Testis (tissue), 3 donors: ENCODE results near the gene XPO5. TPM values are rescaled to one million over a fixed set of nuclear protein-coding genes. Genes with fewer than 3 reads are reported as not detected.

ENCODE experiments used
- DNase-seq: peaks from one replicate; pipeline ENCODE4 v3.0.0-alpha.2; 2019
- H3K27ac ChIP-seq, 2 donors: fragments of 200-600 bp; sonication (generic); one replicate each; pipeline ENCODE4 v1.5.1; 2019
- H3K27me3 ChIP-seq: fragments of 200-600 bp; sonication (generic); one replicate; pipeline ENCODE4 v1.5.1; 2019
- H3K36me3 ChIP-seq: fragments of 200-600 bp; sonication (generic); one replicate; pipeline ENCODE4 v1.5.1; 2017; ENCODE audit warnings: low read depth; ENCODE audit errors: missing control alignments
- H3K4me1 ChIP-seq: fragments of 200-600 bp; sonication (generic); one replicate; pipeline ENCODE4 v1.5.1; 2019
- H3K4me3 ChIP-seq, 2 donors: fragments of 200-600 bp; sonication (generic); one replicate each; pipeline ENCODE4 v1.5.1; 2017 to 2019
- H3K9me3 ChIP-seq: fragments of 200-600 bp; sonication (generic); one replicate; pipeline ENCODE4 v1.5.1; 2017
- CTCF ChIP-seq, 3 experiments: fragments of 450-650 bp in 2 of 3; fragments of 200-600 bp in 1 of 3; sonication (generic) in 1 of 3; IDR thresholded peaks; one replicate each; pipeline ENCODE4 v1.5.1; 2016 to 2019; ENCODE audit warnings: antibody characterized with exemption in 3 of 3, mild to moderate bottlenecking in 2 of 3, moderate library complexity in 1 of 3
- POLR2A ChIP-seq: fragments of 450-650 bp; IDR thresholded peaks from one replicate; pipeline ENCODE4 v1.6.1; 2017; ENCODE audit warnings: antibody characterized with exemption, mild to moderate bottlenecking, moderate library complexity
- WGBS, 2 donors: methylation state at CpG; one replicate each; pipeline ENCODE4 v1.1.5; 2018; 5-methylcytosine and 5-hydroxymethylcytosine counted together
- intact Hi-C: fragments of 100-400 bp; cut with DNase I; formaldehyde crosslinking; loops from one replicate; pipeline ENCODE4 v1.15.1; 2023; ENCODE audit warnings: low total_unique reads
- polyA plus RNA-seq: library from polyadenylated mRNA; stranded (reverse); fragments of 350-450 nt; fragmentation: Illumina TruSeq; extraction: RNeasy Lipid Tissue Mini Kit (QIAGEN cat#74804); gene quantifications from one replicate; pipeline ENCODE4 v1.2.3, GENCODE V29; 2014; ENCODE audit warnings: low read depth, low replicate concordance; ENCODE audit not compliant: insufficient read depth
- total RNA-seq, 2 donors: library from RNA; depleted of rRNA; stranded (reverse); fragments of >200 nt; gene quantifications; one replicate each; pipeline ENCODE4 v1.2.3, GENCODE V29; 2016

The XPO5 gene
- total and polyA plus RNA-seq, 3 donors from 2014 or later, result 53.7 to 79.1 (median 65.8) TPM

- Histone ChIP-seq H3K4me3 (no peak overlapping the region), H3K9me3 (no peaks in the 10 kb centered on the region), H3K4me1 (no peaks in the 10 kb centered on the region), H3K27ac (no peak overlapping the region), H3K36me3 (no peaks in the 10 kb centered on the region), H3K27me3 (no peaks in the 10 kb centered on the region)
- no peak for DNase-seq
- TF ChIP-seq POLR2A, result no peak
- TF ChIP-seq CTCF (IDR thresholded peaks at IDR 0.05), result no peak
- intact Hi-C loops, result loop anchor here (5.0 kb wide), 1 partner anchor 213 kb away; no protein-coding TSS in a partner anchor
- 57 to 72% methylated on average over 3 of the region's 3 CpGs for WGBS, 2 donors
These were observed 38.5 kb upstream of the XPO5 start for GRCh38 chr6:43614396-43614730.

- no peak overlapping the region for H3K27ac ChIP-seq
- TF ChIP-seq CTCF (IDR thresholded peaks at IDR 0.05) (no peak), POLR2A (no peak)
- H3K4me3 ChIP-seq, result no peak overlapping the region
- intact Hi-C loops, result loop anchor here (5.0 kb wide), 1 partner anchor 213 kb away; no protein-coding TSS in a partner anchor
- H3K4me1 ChIP-seq, result no peaks in the 10 kb centered on the region
- DNase-seq, result no peak
- 86 to 93% methylated on average over 6 of the region's 6 CpGs for WGBS, 2 donors
- H3K9me3 ChIP-seq, result no peaks in the 10 kb centered on the region
- no peaks in the 10 kb centered on the region for H3K27me3 ChIP-seq
- no peaks in the 10 kb centered on the region for H3K36me3 ChIP-seq
These were observed 38.0 kb upstream of the XPO5 start for GRCh38 chr6:43613721-43614395.

- intact Hi-C loops, result loop anchor here (5.0 kb wide), 1 partner anchor 217 kb away; no protein-coding TSS in a partner anchor
- no peak overlapping the region for H3K27ac ChIP-seq
- no peaks in the 10 kb centered on the region for H3K36me3 ChIP-seq
- no peaks in the 10 kb centered on the region for H3K27me3 ChIP-seq
- DNase-seq, result no peak
- WGBS, 2 donors, result 94% methylated on average over 5 of the region's 5 CpGs
- H3K9me3 ChIP-seq, result no peaks in the 10 kb centered on the region
- TF ChIP-seq POLR2A (no peak), CTCF (IDR thresholded peaks at IDR 0.05) (no peak)
- no peak overlapping the region for H3K4me3 ChIP-seq
- no peaks in the 10 kb centered on the region for H3K4me1 ChIP-seq
These were observed 34.6 kb upstream of the XPO5 start for GRCh38 chr6:43610431-43610830.

- no peak for TF ChIP-seq CTCF (IDR thresholded peaks at IDR 0.05)
- no peak for TF ChIP-seq POLR2A
- H3K9me3 ChIP-seq, result no peaks in the 10 kb centered on the region
- intact Hi-C loops, result no loop called here
- no peaks in the 10 kb centered on the region for H3K36me3 ChIP-seq
- H3K27ac ChIP-seq, result no peak overlapping the region
- no peaks in the 10 kb centered on the region for H3K27me3 ChIP-seq
- no peak for DNase-seq
- WGBS, 2 donors, result 95 to 98% methylated on average over 1 of the region's 1 CpG
- H3K4me1 ChIP-seq, result no peaks in the 10 kb centered on the region
- no peak overlapping the region for H3K4me3 ChIP-seq
These were observed 33.6 kb upstream of the XPO5 start for GRCh38 chr6:43609402-43609801.

GRCh38 chr6:43608807-43609206 lies 33.0 kb upstream of the XPO5 start:
- no peak for TF ChIP-seq CTCF (IDR thresholded peaks at IDR 0.05)
- no peak for TF ChIP-seq POLR2A
- no peak for DNase-seq
- Histone ChIP-seq H3K36me3 (no peaks in the 10 kb centered on the region), H3K9me3 (no peaks in the 10 kb centered on the region), H3K27ac (no peak overlapping the region), H3K27me3 (no peaks in the 10 kb centered on the region), H3K4me3 (no peak overlapping the region), H3K4me1 (no peaks in the 10 kb centered on the region)
- 69 to 74% methylated on average over 1 of the region's 1 CpG for WGBS, 2 donors
- intact Hi-C loops, result no loop called here
